DOHH2 (cell line): ENCODE results near the gene CKMT2.

ENCODE experiments used
- H3F3A ChIP-seq: fragments of 200-600 bp; sonication (generic), shearing (Covaris generic); 2 replicates; pipeline ENCODE4 v1.6.0; 2016; ENCODE audit warnings: antibody characterized with exemption, mild to moderate bottlenecking; ENCODE audit not compliant: control insufficient read depth, insufficient read depth
- H3K27ac ChIP-seq: fragments of 200-600 bp; sonication (generic); 2 replicates; pipeline ENCODE4 v1.5.1; 2014; ENCODE audit warnings: low read depth, mild to moderate bottlenecking, low read length, moderate library complexity
- H3K27me3 ChIP-seq: fragments of 200-600 bp; sonication (generic); 2 replicates; pipeline ENCODE4 v1.6.1; 2014; ENCODE audit warnings: mild to moderate bottlenecking, low read length, mixed read lengths; ENCODE audit not compliant: control insufficient read depth
- H3K36me3 ChIP-seq: fragments of 200-600 bp; sonication (generic); 2 replicates; pipeline ENCODE4 v1.6.1; 2014; ENCODE audit warnings: mild to moderate bottlenecking, low read length, moderate library complexity, mixed read lengths; ENCODE audit not compliant: control insufficient read depth
- H3K4me1 ChIP-seq: fragments of 200-600 bp; sonication (generic); 2 replicates; pipeline ENCODE4 v1.6.1; 2014; ENCODE audit warnings: mild to moderate bottlenecking, low read length, mixed read lengths; ENCODE audit not compliant: control insufficient read depth
- H3K4me2 ChIP-seq: fragments of 200-600 bp; sonication (generic); 2 replicates; pipeline ENCODE4 v1.6.0; 2014; ENCODE audit warnings: mild to moderate bottlenecking, low read length, moderate library complexity
- H3K4me3 ChIP-seq: fragments of 200-600 bp; sonication (generic); 2 replicates; pipeline ENCODE4 v1.5.1; 2014; ENCODE audit warnings: mild to moderate bottlenecking, low read length, mixed read lengths
- H3K79me2 ChIP-seq: fragments of 200-600 bp; sonication (generic); 2 replicates; pipeline ENCODE4 v1.6.1; 2014; ENCODE audit warnings: mild to moderate bottlenecking, low read length, mixed read lengths; ENCODE audit not compliant: control insufficient read depth
- H3K9me2 ChIP-seq: fragments of 200-600 bp; sonication (generic); replicated peaks from 2 replicates; pipeline ENCODE4 v1.6.1; 2014; ENCODE audit warnings: mild to moderate bottlenecking, low read length, mixed read lengths; ENCODE audit not compliant: control insufficient read depth
- H3K9me3 ChIP-seq: fragments of 200-600 bp; sonication (generic); 2 replicates; pipeline ENCODE4 v1.6.1; 2014; ENCODE audit warnings: antibody characterized with exemption, low read length, mixed read lengths; ENCODE audit not compliant: control insufficient read depth, insufficient read depth
- H4K20me1 ChIP-seq: fragments of 200-600 bp; sonication (generic); 2 replicates; pipeline ENCODE4 v1.6.0; 2014; ENCODE audit warnings: low read depth, mild to moderate bottlenecking, antibody characterized with exemption, low read length, moderate library complexity; ENCODE audit not compliant: control insufficient read depth, insufficient read depth
- CTCF ChIP-seq: fragments of 200-600 bp; sonication (generic); IDR thresholded peaks from one replicate; pipeline ENCODE4 v1.5.1; 2014; ENCODE audit warnings: antibody characterized with exemption, mild to moderate bottlenecking, low read depth, low read length; ENCODE audit not compliant: poor library complexity, severe bottlenecking
- EZH2phosphoT487 ChIP-seq: fragments of 200-600 bp; sonication (generic); IDR thresholded peaks from 2 replicates; pipeline ENCODE4 v1.6.1; 2017; ENCODE audit warnings: borderline replicate concordance, mild to moderate bottlenecking, antibody characterized with exemption, low read length, moderate library complexity, mixed read lengths

Gene CKMT2

DNA sequence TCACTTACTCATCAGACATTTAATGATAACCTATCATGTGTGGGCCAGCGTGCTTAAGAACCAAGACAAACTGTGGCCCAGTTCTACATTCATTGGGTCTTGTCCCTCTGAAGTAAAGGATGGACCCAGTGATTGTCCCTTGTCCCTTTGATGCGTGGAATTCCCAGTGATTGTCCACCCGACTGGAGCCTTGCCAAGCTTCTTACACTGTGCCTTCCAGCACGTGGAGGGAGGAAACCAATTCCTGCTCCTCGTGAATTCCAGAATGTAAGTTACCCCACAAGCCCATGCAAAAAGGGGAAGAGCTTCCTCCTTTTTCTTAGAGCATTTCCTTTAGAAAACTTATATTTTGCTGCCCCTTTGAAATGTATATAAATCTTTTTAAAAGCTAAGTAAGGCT lies 7.9 kb downstream of the CKMT2 start:
- H3K4me1 ChIP-seq: no peaks in the 10 kb centered on the region
- TF ChIP-seq EZH2phosphoT487: no peak
- no peak for TF ChIP-seq CTCF
- no peaks in the 10 kb centered on the region for H3K9me3 ChIP-seq
- no peaks in the 10 kb centered on the region for H3K36me3 ChIP-seq
- no peaks in the 10 kb centered on the region for H4K20me1 ChIP-seq
- no peaks in the 10 kb centered on the region for H3K79me2 ChIP-seq
- no peak overlapping the region for H3K4me2 ChIP-seq
- H3F3A ChIP-seq: no peaks in the 10 kb centered on the region
- H3K4me3 ChIP-seq: no peak overlapping the region
- no peaks in the 10 kb centered on the region for H3K27me3 ChIP-seq
- no peaks in the 10 kb centered on the region for H3K9me2 ChIP-seq
- no peak overlapping the region for H3K27ac ChIP-seq

DNA sequence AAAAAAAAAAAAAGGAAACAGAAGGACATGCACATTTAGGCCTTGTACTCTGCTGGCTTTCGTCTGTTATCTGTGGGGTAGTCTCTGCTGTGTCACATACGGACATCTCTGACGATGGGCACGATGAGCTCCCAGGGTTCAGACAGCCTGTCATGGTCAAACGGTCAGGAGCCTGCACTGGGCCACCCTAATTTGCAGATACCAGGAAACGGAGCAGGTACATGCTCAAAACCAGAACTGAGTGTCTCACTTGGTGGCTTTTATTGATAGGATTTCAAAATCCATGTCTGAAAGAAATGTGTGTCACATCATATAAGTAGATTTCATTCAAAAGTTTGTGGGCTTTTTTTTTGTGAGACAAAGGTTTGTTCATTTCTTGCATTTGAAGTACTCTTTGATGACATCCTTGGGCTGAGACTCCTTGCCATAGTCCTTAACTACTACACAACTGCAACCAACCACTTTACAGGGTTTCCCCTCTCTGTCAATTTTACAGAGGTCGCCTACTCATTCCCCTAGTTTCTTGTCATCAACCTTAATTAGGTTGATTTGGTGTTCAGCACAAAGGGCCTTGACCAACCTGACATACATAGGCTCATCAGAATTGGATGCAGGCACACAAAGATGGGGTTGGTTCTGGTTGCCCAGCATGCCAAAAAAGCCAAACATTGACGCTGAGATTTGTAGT lies 9.0 kb downstream of the CKMT2 start:
- TF ChIP-seq EZH2phosphoT487: no peak
- no peak for TF ChIP-seq CTCF
- no peak overlapping the region for H3K27ac ChIP-seq
- no peaks in the 10 kb centered on the region for H3K9me2 ChIP-seq
- H4K20me1 ChIP-seq: no peaks in the 10 kb centered on the region
- no peaks in the 10 kb centered on the region for H3K36me3 ChIP-seq
- H3K4me1 ChIP-seq: no peaks in the 10 kb centered on the region
- no peaks in the 10 kb centered on the region for H3K79me2 ChIP-seq
- no peak overlapping the region for H3K4me2 ChIP-seq
- no peaks in the 10 kb centered on the region for H3F3A ChIP-seq
- no peaks in the 10 kb centered on the region for H3K27me3 ChIP-seq
- H3K4me3 ChIP-seq: no peak overlapping the region
- H3K9me3 ChIP-seq: no peaks in the 10 kb centered on the region

- H4K20me1 ChIP-seq: no peaks in the 10 kb centered on the region
- H3K9me2 ChIP-seq: no peaks in the 10 kb centered on the region
- no peaks in the 10 kb centered on the region for H3K9me3 ChIP-seq
- no peaks in the 10 kb centered on the region for H3K4me1 ChIP-seq
- no peaks in the 10 kb centered on the region for H3K27me3 ChIP-seq
- H3K27ac ChIP-seq: no peak overlapping the region
- H3K4me2 ChIP-seq: no peak overlapping the region
- no peak overlapping the region for H3K4me3 ChIP-seq
- TF ChIP-seq CTCF: no peak
- TF ChIP-seq EZH2phosphoT487: no peak
- no peaks in the 10 kb centered on the region for H3K79me2 ChIP-seq
- no peaks in the 10 kb centered on the region for H3F3A ChIP-seq
- H3K36me3 ChIP-seq: no peaks in the 10 kb centered on the region
Measured at GRCh38 chr5:81242906-81243436, 9.8 kb downstream of the CKMT2 start.
